A549 (cell line): Measurements from ENCODE around the gene GRM4. TPM values are rescaled to one million over a fixed set of nuclear protein-coding genes. Genes with fewer than 3 reads are reported as not detected.

ENCODE experiments used
- ATAC-seq, 2 experiments: fragments of 200-7000 bp in 1 of 2; fragments of >200 bp in 1 of 2; cut with Nextera tagmentation in 1 of 2; cut with Tn5 transposase in 1 of 2; 3 replicates each; pipeline versions ENCODE4 v1.8.0 to v1.9.1; 2018 to 2020; ENCODE audit warnings: mild to moderate bottlenecking in 1 of 2, moderate library complexity in 1 of 2
- CTCF ChIA-PET: fragments of 300-600 bp; sonication (Branson Sonifier 250); formaldehyde crosslinking; extraction: SDS; loops from one replicate; lab custom pipeline; 2021; ENCODE audit warnings: antibody characterized with exemption, inconsistent platforms; lab: Yijun Ruan, JAX
- POLR2A ChIA-PET: fragments of 350-600 bp; formaldehyde crosslinking; extraction: SDS; loops from one replicate; lab custom pipeline; 2021; ENCODE audit warnings: antibody characterized with exemption, inconsistent platforms; lab: Yijun Ruan, JAX
- DNase-seq, 2 experiments: peaks; one replicate each; pipeline versions ENCODE4 v3.0.0 to v3.0.0-alpha.2; 2011 to 2016; ENCODE audit warnings: low read depth in 1 of 2, low spot score in 1 of 2
- FAIRE-seq: peaks from 2 replicates; lab custom pipeline; 2011; peaks lifted over from hg19 to GRCh38; lab: Jason Lieb, UNC
- H3K27ac ChIP-seq, 2 experiments: fragments of >200 bp; sonication (Bioruptor Twin); formaldehyde crosslinking; 3 replicates each; pipeline ENCODE4 v1.5.1; 2016 to 2017
- H3K4me1 ChIP-seq: fragments of >200 bp; sonication (Bioruptor Twin); formaldehyde crosslinking; 3 replicates; pipeline ENCODE4 v1.6.1; 2016
- H3K4me2 ChIP-seq: fragments of >200 bp; sonication (Bioruptor Twin); formaldehyde crosslinking; 3 replicates; pipeline ENCODE4 v1.6.1; 2016
- H3K4me3 ChIP-seq: fragments of >200 bp; sonication (Bioruptor Twin); formaldehyde crosslinking; 3 replicates; pipeline ENCODE4 v1.5.1; 2016
- H3K9me3 ChIP-seq: fragments of >200 bp; sonication (Bioruptor Twin); formaldehyde crosslinking; 3 replicates; pipeline ENCODE4 v1.6.1; 2016
- CBX2 ChIP-seq: fragments of 200-600 bp; sonication (generic); IDR thresholded peaks from 2 replicates; pipeline ENCODE4 v1.6.1; 2016; ENCODE audit warnings: low read depth, mild to moderate bottlenecking, borderline replicate concordance
- CBX8 ChIP-seq: fragments of 200-600 bp; sonication (generic); IDR thresholded peaks from 2 replicates; pipeline ENCODE4 v1.6.1; 2016
- CEBPB ChIP-seq, 2 experiments: fragments of >200 bp in 1 of 2; sonication (Bioruptor Twin) in 1 of 2; formaldehyde crosslinking in 1 of 2; IDR thresholded peaks; 2 replicates each; pipeline ENCODE4 v1.6.1; 2012 to 2016
- E2F6 ChIP-seq: IDR thresholded peaks from 2 replicates; pipeline ENCODE4 v1.6.1; 2012; ENCODE audit warnings: low read depth, borderline replicate concordance
- EHF ChIP-seq: fragments of 250-450 bp; sonication (Bioruptor Pico); IDR thresholded peaks from 2 replicates; pipeline ENCODE4 v1.5.0; 2020; ENCODE audit warnings: mild to moderate bottlenecking
- EP300 ChIP-seq, 2 experiments: fragments of >200 bp; sonication (Bioruptor Twin); formaldehyde crosslinking; IDR thresholded peaks; 2 replicates in 1 of 2; 3 replicates in 1 of 2; pipeline ENCODE4 v1.6.1; 2016 to 2017
- FOSB ChIP-seq: fragments of 250-450 bp; sonication (Bioruptor Pico); IDR thresholded peaks from 2 replicates; pipeline ENCODE4 v1.5.0; 2020; ENCODE audit warnings: mild to moderate bottlenecking, moderate library complexity
- GATA3 ChIP-seq: IDR thresholded peaks from 2 replicates; pipeline ENCODE4 v1.6.1; 2012; ENCODE audit warnings: borderline replicate concordance
- HOXA7 ChIP-seq: fragments of 250-450 bp; sonication (Bioruptor Pico); IDR thresholded peaks from 2 replicates; pipeline ENCODE4 v1.5.0; 2020; ENCODE audit warnings: mild to moderate bottlenecking, moderate library complexity
- HOXB13 ChIP-seq: fragments of 250-450 bp; sonication (Bioruptor Pico); IDR thresholded peaks from 2 replicates; pipeline ENCODE4 v1.5.0; 2020; ENCODE audit warnings: low read depth, mild to moderate bottlenecking, moderate library complexity
- KDM1A ChIP-seq: fragments of 200-600 bp; sonication (generic); IDR thresholded peaks from 2 replicates; pipeline ENCODE4 v1.6.1; 2016; ENCODE audit warnings: low read depth, mild to moderate bottlenecking
- NPAS2 ChIP-seq: fragments of 250-450 bp; sonication (Bioruptor Pico); IDR thresholded peaks from 2 replicates; pipeline ENCODE4 v1.8.0; 2022; ENCODE audit warnings: mild to moderate bottlenecking, moderate library complexity, borderline replicate concordance
- PHF8 ChIP-seq: fragments of 200-600 bp; sonication (generic); IDR thresholded peaks from 2 replicates; pipeline ENCODE4 v1.6.1; 2016; ENCODE audit warnings: low read depth, mild to moderate bottlenecking, antibody characterized with exemption, moderate library complexity, borderline replicate concordance
- RFX5 ChIP-seq: fragments of 450-650 bp; IDR thresholded peaks from 2 replicates; pipeline ENCODE4 v1.7.1; 2014; ENCODE audit warnings: antibody characterized with exemption, mild to moderate bottlenecking, moderate library complexity
- RNF2 ChIP-seq: fragments of 200-600 bp; sonication (generic); IDR thresholded peaks from 2 replicates; pipeline ENCODE4 v1.6.1; 2016; ENCODE audit warnings: low read depth, mild to moderate bottlenecking, antibody characterized with exemption, moderate library complexity, borderline replicate concordance
- SREBF2 ChIP-seq: fragments of 450-650 bp; IDR thresholded peaks from 2 replicates; pipeline ENCODE4 v1.6.1; 2014; ENCODE audit warnings: mild to moderate bottlenecking, moderate library complexity
- TP53 ChIP-seq: fragments of 250-450 bp; sonication (Bioruptor Pico); IDR thresholded peaks from 2 replicates; pipeline ENCODE4 v1.5.0; 2021; ENCODE audit warnings: mild to moderate bottlenecking, moderate library complexity
- USF2 ChIP-seq: fragments of 450-650 bp; IDR thresholded peaks from 2 replicates; pipeline ENCODE4 v1.6.1; 2014; ENCODE audit warnings: antibody characterized with exemption
- WGBS: methylation state at CpG from one replicate; pipeline ENCODE4 v1.1.6; 2017; ENCODE audit errors: missing lambda C conversion rate; 5-methylcytosine and 5-hydroxymethylcytosine counted together
- polyA plus RNA-seq, 4 experiments: library from polyadenylated mRNA; depleted of rRNA in 3 of 4; stranded (reverse); fragments of >200 nt; fragmentation: RNase III in 1 of 4; extraction: RNeasy Plus Mini Kit Qiagen cat#74134 plus additional on column Dnase treatment in 1 of 4; gene quantifications; 2 replicates in 3 of 4; 3 replicates in 1 of 4; pipeline ENCODE4 v1.2.3, GENCODE V29; 2011 to 2017

GRM4 gene
- polyA plus RNA-seq, 2 of the 4 experiments (the other 2 are of a cell fraction) = 0.05 TPM

GRCh38 chr6:34152806-34153520, 7.1 kb upstream of the GRM4 start:
- no peak overlapping the region for H3K27ac ChIP-seq
- H3K9me3 ChIP-seq = no peaks in the 10 kb centered on the region
- 50% methylated on average over 8 of the region's 10 CpGs for WGBS
- FAIRE-seq = no peak
- POLR2A ChIA-PET = no interaction called here
- ATAC-seq = no peak
- no peak for DNase-seq
- no peak overlapping the region for H3K4me2 ChIP-seq
- CTCF ChIA-PET = interaction anchor here (0.9 to 7.3 kb wide), 8 partner anchors 10 to 438 kb away, joined by 3 to 100 read pairs (median 6); no protein-coding TSS in a partner anchor
- TF ChIP-seq RFX5 = no peak
- no peak for TF ChIP-seq CBX8
- TF ChIP-seq TP53 = no peak
- no peak for TF ChIP-seq PHF8
- no peak for TF ChIP-seq HOXA7 (CRISPR knock-in tag)
- TF ChIP-seq KDM1A = no peak
- TF ChIP-seq, all 56 proteins: peak for 0
- Histone ChIP-seq H3K4me3 (no peak overlapping the region), H3K4me1 (no peaks in the 10 kb centered on the region)

GRCh38 chr6:34152042-34152524, 6.2 kb upstream of the GRM4 start:
- WGBS = 13% methylated on average over 5 of the region's 9 CpGs
- FAIRE-seq (no peak), DNase-seq (no peak)

GRCh38 chr6:34151321-34152041, 5.6 kb upstream of the GRM4 start:
- no peak overlapping the region for H3K27ac ChIP-seq
- H3K9me3 ChIP-seq = no peaks in the 10 kb centered on the region
- no peak overlapping the region for H3K4me3 ChIP-seq
- DNase-seq (no peak), FAIRE-seq (no peak), ATAC-seq (no peak)
- CTCF ChIA-PET = interaction anchor here (1.0 to 7.3 kb wide), 4 partner anchors 12 to 408 kb away, joined by 3 to 100 read pairs (median 15); no protein-coding TSS in a partner anchor
- POLR2A ChIA-PET = no interaction called here
- WGBS = 19% methylated on average over 10 of the region's 21 CpGs
- no peak overlapping the region for H3K4me2 ChIP-seq
- TF ChIP-seq E2F6 (no peak), CBX2 (no peak), RNF2 (no peak), EP300 (IDR thresholded peaks at IDR 0.05) (no peak), SREBF2 (no peak)
- H3K4me1 ChIP-seq = no peaks in the 10 kb centered on the region

More at GRCh38 chr6:34152042-34152524, 6.2 kb upstream of the GRM4 start:
- CTCF ChIA-PET = interaction anchor here (1.0 to 7.3 kb wide), 5 partner anchors 11 to 408 kb away, joined by 3 to 100 read pairs (median 26); no protein-coding TSS in a partner anchor
- H3K4me3 ChIP-seq = no peak overlapping the region
- H3K4me1 ChIP-seq = no peaks in the 10 kb centered on the region
- no peak overlapping the region for H3K4me2 ChIP-seq
- H3K27ac ChIP-seq = no peak overlapping the region
- TF ChIP-seq CEBPB (IDR thresholded peaks at IDR 0.05) (no peak), GATA3 (no peak), HOXB13 (CRISPR knock-in tag) (no peak), USF2 (no peak), EHF (no peak), NPAS2 (CRISPR knock-in tag) (no peak), FOSB (no peak), CBX8 (no peak)
- TF ChIP-seq, all 56 proteins: peak for 0
- POLR2A ChIA-PET = no interaction called here
- no peak for ATAC-seq
- H3K9me3 ChIP-seq = no peaks in the 10 kb centered on the region
